Esophagus muscularis mucosa (tissue), 4 donors: ENCODE results near the gene RFTN1. TPM values are rescaled to one million over a fixed set of nuclear protein-coding genes. Genes with fewer than 3 reads are reported as not detected.

Experiments
- DNase-seq: peaks from one replicate; pipeline ENCODE4 v3.0.0-alpha.2; 2017; ENCODE audit errors: extremely low spot score
- H3K27ac ChIP-seq, 4 donors: fragments of 200-600 bp; sonication (generic); replicated peaks in 1 of 4; 1 replicate in 3 of 4; 2 replicates in 1 of 4; pipeline ENCODE4 v1.5.1; 2016 to 2019; ENCODE audit warnings: mild to moderate bottlenecking in 1 of 4
- H3K27me3 ChIP-seq, 4 donors: fragments of 200-600 bp; sonication (generic); one replicate each; pipeline versions ENCODE4 v1.5.1 to v1.6.0; 2016 to 2019
- H3K36me3 ChIP-seq, 4 donors: fragments of 200-600 bp; sonication (generic); one replicate each; pipeline ENCODE4 v1.5.1; 2016 to 2019
- H3K4me1 ChIP-seq, 4 donors: fragments of 200-600 bp; sonication (generic); one replicate each; pipeline ENCODE4 v1.5.1; 2016 to 2019
- H3K4me3 ChIP-seq, 4 donors: fragments of 200-600 bp; sonication (generic); 1 replicate in 2 of 4; 2 replicates in 2 of 4; pipeline ENCODE4 v1.5.1; 2016 to 2019; ENCODE audit warnings: mild to moderate bottlenecking in 4 of 4, moderate library complexity in 1 of 4
- H3K9me3 ChIP-seq, 4 donors: fragments of 200-600 bp; sonication (generic); 1 replicate in 3 of 4; 2 replicates in 1 of 4; pipeline ENCODE4 v1.5.1; 2016 to 2019
- CTCF ChIP-seq, 3 experiments: fragments of 200-600 bp in 2 of 3; fragments of 450-650 bp in 1 of 3; sonication (generic) in 2 of 3; IDR thresholded peaks; one replicate each; pipeline ENCODE4 v1.5.1; 2017 to 2019; ENCODE audit warnings: antibody characterized with exemption in 3 of 3, mild to moderate bottlenecking in 2 of 3, moderate library complexity in 1 of 3
- EP300 ChIP-seq: sonication (generic); formaldehyde crosslinking; IDR thresholded peaks from one replicate; pipeline ENCODE4 v1.6.1; 2017; ENCODE audit warnings: antibody characterized with exemption
- POLR2A ChIP-seq: fragments of 450-650 bp; IDR thresholded peaks from one replicate; pipeline ENCODE4 v1.6.1; 2017; ENCODE audit warnings: antibody characterized with exemption, moderate library complexity, mild to moderate bottlenecking, low read depth
- POLR2AphosphoS5 ChIP-seq, 2 donors: sonication (generic); formaldehyde crosslinking; IDR thresholded peaks; one replicate each; pipeline ENCODE4 v1.6.1; 2017; ENCODE audit warnings: antibody characterized with exemption in 2 of 2
- WGBS: methylation state at CpG from one replicate; pipeline ENCODE4 v1.1.5; 2018; 5-methylcytosine and 5-hydroxymethylcytosine counted together
- intact Hi-C: fragments of 100-400 bp; cut with DNase I; formaldehyde crosslinking; loops from one replicate; pipeline ENCODE4 v1.15.1; 2023
- total RNA-seq, 4 donors: library from RNA; depleted of rRNA; stranded (reverse); fragments of >200 nt; gene quantifications; one replicate each; pipeline versions ENCODE4 v1.1.0 to v1.2.1, GENCODE V29; 2016

RFTN1 gene
- total RNA-seq, 4 donors from 2014 or later = 79.7 to 142 (median 104) TPM

- WGBS = 46% methylated on average over 1 of the region's 1 CpG
- Histone ChIP-seq H3K27me3 (no peaks in the 10 kb centered on the region), H3K27ac (peak overlapping the region; percentile 33 to 49 (median 40)), H3K4me1 (peaks cover 15 to 42% (median 39%) of the 10 kb centered on the region in 4 donors), H3K9me3 (no peaks in the 10 kb centered on the region), H3K4me3 (no peak overlapping the region), H3K36me3 (peaks cover 0 to 28% (median 17%) of the 10 kb centered on the region in 4 donors)
- TF ChIP-seq POLR2A = no peak
- TF ChIP-seq EP300 = no peak
- TF ChIP-seq POLR2AphosphoS5 (IDR thresholded peaks at IDR 0.05) = no peak
- TF ChIP-seq CTCF (IDR thresholded peaks at IDR 0.05) = no peak
- no peak for DNase-seq
- intact Hi-C loops = no loop called here
These were observed 84.4 kb downstream of the RFTN1 start for GRCh38 chr3:16429086-16429485.

DNA sequence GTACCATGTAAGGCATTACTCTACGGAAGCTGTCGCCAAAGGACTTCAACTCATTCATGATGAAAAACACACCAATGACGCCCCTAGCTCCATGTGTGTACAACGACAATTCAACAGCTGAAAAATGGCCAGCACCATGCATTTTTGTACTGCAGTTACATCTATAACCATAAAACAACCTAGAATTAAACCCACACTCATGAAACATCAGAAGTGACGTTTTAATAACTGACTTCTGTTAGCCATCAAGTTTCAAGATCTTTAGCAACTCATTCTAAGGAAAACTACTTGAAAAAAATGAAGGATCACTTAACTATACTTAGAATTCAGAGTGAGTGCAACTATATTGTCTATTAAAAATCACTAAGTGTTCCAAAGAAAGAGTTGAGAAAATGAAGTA is 84.9 kb downstream of the RFTN1 start:
- no peak overlapping the region for H3K4me3 ChIP-seq
- H3K4me1 ChIP-seq = peaks cover 15 to 42% (median 39%) of the 10 kb centered on the region in 4 donors
- H3K9me3 ChIP-seq = no peaks in the 10 kb centered on the region
- WGBS = 92% methylated on average over 5 of the region's 5 CpGs
- intact Hi-C loops = no loop called here
- no peaks in the 10 kb centered on the region for H3K27me3 ChIP-seq
- DNase-seq = no peak
- peaks cover 0 to 25% (median 14%) of the 10 kb centered on the region in 4 donors for H3K36me3 ChIP-seq
- TF ChIP-seq POLR2AphosphoS5 (IDR thresholded peaks at IDR 0.05) (no peak), POLR2A (no peak), CTCF (IDR thresholded peaks at IDR 0.05) (no peak), EP300 (no peak)
- peak overlapping the region in 1 of 4 donors; percentile 66 for H3K27ac ChIP-seq

DNA sequence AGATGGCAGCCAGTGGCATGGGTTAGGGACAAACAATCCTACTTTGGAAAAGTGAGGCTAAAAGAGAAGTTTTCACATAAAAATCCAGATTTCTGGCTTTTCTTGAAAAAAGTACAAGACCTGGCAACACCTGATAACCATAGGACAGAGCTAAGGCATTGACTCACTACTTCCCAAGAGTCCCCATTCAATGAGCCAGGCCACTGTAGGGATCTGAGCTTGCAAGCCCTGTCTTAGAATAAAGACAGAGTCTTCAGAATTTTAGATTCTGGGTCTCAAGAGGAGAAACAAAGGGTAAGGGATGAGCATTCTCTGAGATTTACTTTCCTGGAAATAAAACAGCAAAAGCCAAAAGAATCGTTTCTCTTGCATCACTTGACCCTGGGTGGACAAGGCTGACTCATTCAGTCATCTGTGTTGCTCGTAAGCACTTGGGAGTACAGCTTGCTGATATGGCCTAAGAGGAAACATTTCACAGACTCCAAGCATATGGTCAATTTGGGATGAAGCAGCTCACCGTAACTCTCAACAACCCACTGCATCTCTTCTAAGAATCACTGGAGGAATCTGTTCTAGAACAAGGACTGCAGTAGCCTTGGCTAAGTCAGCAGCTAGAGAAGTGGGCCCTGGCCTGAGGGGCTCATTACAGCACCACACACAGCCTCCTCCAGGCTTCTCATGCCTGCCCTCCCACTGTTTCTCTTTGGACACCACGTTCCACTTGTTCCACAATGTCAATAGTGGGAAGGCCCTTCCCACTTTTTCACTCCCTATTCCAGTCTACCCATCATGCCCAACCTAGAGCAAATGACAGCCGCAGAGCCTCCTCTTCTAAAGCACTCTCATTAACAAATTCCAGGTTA is 86.2 kb downstream of the RFTN1 start:
- no peak for DNase-seq
- 62% methylated on average over 5 of the region's 5 CpGs for whole genome bisulfite sequencing
- TF ChIP-seq CTCF (IDR thresholded peaks at IDR 0.05) (no peak), EP300 (no peak), POLR2A (no peak), POLR2AphosphoS5 (IDR thresholded peaks at IDR 0.05) (peak; percentile 48 to 78)
- peaks cover 15 to 43% (median 41%) of the 10 kb centered on the region in 4 donors for H3K4me1 ChIP-seq
- H3K27ac ChIP-seq = peak overlapping the region; percentile 50 to 66 (median 63)
- H3K4me3 ChIP-seq = no peak overlapping the region
- H3K9me3 ChIP-seq = no peaks in the 10 kb centered on the region
- peaks cover 0 to 13% (median 7%) of the 10 kb centered on the region in 4 donors for H3K36me3 ChIP-seq
- intact Hi-C loops = no loop called here
- H3K27me3 ChIP-seq = no peaks in the 10 kb centered on the region

DNA sequence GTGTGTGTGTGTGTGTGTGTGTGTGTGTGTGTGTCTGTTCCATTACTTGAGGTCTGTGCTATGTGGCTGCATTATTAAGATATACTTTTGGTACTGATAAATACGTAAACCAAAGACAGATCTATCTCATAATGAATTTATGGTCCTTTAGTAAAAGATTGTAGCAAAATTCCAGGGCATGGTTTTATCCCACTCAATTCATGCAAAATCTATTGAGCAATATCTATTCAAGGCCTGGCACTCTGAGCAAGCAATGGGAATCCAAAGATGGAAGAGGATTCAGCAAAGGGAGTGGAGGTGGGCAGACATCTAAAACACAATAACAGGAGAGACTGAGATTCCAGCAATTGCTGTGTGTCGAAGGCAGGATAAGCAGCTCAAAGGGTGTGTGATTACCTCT is 86.8 kb downstream of the RFTN1 start:
- peaks cover 0 to 6% (median 2%) of the 10 kb centered on the region in 4 donors for H3K36me3 ChIP-seq
- no peak overlapping the region for H3K4me3 ChIP-seq
- H3K4me1 ChIP-seq = peaks cover 15 to 43% (median 41%) of the 10 kb centered on the region in 4 donors
- H3K9me3 ChIP-seq = no peaks in the 10 kb centered on the region
- no peaks in the 10 kb centered on the region for H3K27me3 ChIP-seq
- TF ChIP-seq EP300 = no peak
- no peak for TF ChIP-seq POLR2AphosphoS5 (IDR thresholded peaks at IDR 0.05)
- TF ChIP-seq POLR2A = no peak
- TF ChIP-seq CTCF (IDR thresholded peaks at IDR 0.05) = no peak
- intact Hi-C loops = no loop called here
- H3K27ac ChIP-seq = peak overlapping the region in 3 of 4 donors; percentile 59 to 66 (median 62)
- no peak for DNase-seq
- WGBS = 98% methylated on average over 2 of the region's 2 CpGs
